HT1080 (cell line): Measurements from ENCODE around the gene MEDAG. TPM values are rescaled to one million over a fixed set of nuclear protein-coding genes. Genes with fewer than 3 reads are reported as not detected.

Experiments
- DNase-seq: peaks from one replicate; pipeline ENCODE4 v3.0.0-alpha.2; 2015; ENCODE audit warnings: low read depth
- total RNA-seq: library from RNA; depleted of rRNA; stranded (reverse); fragments of >200 nt; shearing (Covaris generic); gene quantifications from 2 replicates; pipeline ENCODE4 v1.2.3, GENCODE V29; 2014

MEDAG gene
- total RNA-seq, 1 experiment from 2014 or later, result not detected

- DNase-seq, result no peak
Measured at GRCh38 chr13:30906411-30907051, 460 bp downstream of the MEDAG start.

DNA sequence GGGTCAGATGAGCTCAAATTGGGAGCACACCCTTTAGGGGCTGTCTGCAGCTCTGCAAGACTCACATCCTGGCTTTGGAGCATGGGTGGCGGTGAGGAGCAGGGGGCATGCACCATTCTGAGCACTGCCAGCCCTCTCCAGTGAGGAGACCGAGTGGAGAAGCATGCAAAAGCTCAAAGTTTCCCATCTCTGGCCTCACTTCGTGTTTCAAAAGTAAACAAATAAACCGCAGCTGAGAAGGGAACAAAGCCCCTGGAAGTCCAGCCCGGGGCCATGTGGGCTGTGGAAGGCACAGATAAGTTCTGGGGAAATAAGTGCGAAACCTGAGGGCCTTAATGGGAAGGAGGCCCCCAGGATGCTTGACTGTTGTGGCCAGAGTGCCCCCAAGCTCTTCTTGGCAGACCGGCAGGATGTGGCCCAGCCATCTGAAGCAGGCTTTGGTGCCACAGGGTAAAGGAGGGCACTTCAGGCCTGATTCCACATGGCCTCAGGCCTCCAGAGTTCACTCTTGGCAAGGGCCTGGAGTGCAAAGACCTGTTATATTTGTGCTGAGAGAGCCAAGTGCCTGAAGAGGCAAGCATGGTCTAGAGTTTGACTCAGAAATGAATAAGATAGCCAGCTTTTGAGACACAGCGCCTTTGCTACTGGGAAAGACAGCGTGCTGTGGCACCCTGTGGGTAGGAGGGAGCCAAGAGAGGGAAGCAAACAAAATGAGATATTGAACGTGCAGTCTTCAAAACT is 1.2 kb downstream of the MEDAG start:
- DNase-seq, result no peak

- DNase-seq, result no peak
Measured at GRCh38 chr13:30908416-30908980, 2.4 kb downstream of the MEDAG start.

- no peak for DNase-seq
Measured at GRCh38 chr13:30910676-30911075, 4.6 kb downstream of the MEDAG start.

DNA sequence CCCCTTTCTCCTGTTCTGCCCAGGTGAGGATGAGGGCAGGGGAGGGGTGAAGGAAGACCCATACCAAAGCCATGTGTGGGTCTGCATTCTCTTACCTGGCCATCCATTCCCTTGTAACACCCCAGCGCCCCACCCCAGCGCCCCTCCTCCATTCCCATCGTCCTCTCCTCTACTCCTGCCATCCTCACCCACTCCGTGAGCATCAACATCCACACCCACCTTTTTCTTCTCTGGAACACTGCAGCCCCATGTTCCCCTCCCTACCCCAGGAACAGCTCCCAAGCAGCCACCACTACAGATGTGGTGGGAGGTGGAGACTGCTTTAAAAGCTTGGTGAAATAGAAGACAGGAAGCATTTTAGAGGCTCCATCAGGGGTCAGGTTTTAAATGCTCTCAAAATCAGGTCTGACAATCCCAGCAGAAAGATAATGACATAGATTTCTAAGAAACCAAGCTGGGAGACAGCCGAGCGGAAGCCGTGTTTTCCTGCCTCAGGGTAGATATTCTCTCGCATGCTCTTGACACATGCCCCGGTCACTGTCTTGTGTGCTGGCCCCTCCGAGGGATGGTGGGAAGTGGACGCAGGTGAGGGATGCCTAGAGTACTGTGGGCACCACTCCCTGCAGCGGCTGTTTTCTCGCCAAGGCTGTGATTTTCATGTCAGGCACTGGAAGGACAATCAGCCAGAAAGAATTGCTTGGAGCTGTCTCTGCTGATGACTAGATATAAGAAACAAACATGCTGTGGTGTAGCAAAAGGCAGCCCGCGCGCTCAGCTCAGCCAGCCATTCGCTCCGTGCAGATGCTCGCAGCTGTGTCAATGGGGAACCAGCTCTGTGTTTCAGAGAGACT is 9.8 kb downstream of the MEDAG start:
- DNase-seq, result no peak

GRCh38 chr13:30916991-30917390 is 10.9 kb downstream of the MEDAG start:
- no peak for DNase-seq

GRCh38 chr13:30918662-30919405 is 12.8 kb downstream of the MEDAG start:
- DNase-seq, result no peak

- DNase-seq, result no peak
Measured at GRCh38 chr13:30920162-30920909, 14.3 kb downstream of the MEDAG start.

- DNase-seq, result no peak
Measured at GRCh38 chr13:30923418-30923817, 17.3 kb downstream of the MEDAG start.

DNA sequence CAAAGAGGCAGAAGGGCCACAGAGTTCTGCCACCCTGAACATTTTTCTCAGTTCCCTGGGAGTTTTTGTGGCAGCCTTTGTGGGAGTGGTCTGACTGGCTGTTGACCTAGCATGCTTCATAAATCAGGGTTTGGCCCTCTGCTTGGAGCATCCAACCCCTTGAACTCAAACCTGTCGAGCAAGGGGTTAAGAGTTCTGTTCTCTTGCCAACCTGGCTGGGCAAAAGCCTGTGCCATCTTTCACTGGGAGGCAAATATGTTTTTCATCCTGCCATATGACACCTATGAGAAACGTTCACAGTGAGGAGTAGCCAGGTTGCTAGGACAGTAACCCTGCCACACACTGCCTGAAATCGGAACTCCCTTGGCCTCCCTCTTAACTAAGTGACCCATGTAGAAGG is 18.6 kb downstream of the MEDAG start:
- no peak for DNase-seq

- DNase-seq, result no peak
Measured at GRCh38 chr13:30925429-30925828, 19.4 kb downstream of the MEDAG start.

- no peak for DNase-seq
Measured at GRCh38 chr13:30926781-30927180, 20.7 kb downstream of the MEDAG start.

DNA sequence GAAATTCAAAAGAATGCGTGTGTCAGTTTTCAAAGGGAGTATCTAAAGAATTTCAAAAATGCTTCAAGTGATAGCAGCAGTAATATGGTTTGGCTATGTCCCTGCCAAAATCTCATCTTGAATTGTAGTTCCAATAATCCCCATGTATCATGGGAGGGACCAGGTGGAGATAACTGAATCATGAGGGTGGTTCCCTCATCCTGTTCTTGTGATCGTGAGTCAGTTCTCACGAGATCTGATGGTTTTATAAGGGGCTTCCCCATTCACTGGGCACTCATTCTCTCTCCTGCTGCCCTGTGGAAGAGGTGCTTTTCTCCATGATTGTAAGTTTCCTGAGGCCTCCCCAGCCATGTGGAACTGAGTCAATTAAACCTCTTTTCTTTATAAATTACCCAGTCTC is 21.1 kb downstream of the MEDAG start:
- peak; percentile 45 for DNase-seq

- DNase-seq, result no peak
Measured at GRCh38 chr13:30927595-30927994, 21.5 kb downstream of the MEDAG start.

- no peak for DNase-seq
Measured at GRCh38 chr13:30928978-30929377, 22.9 kb downstream of the MEDAG start.

DNA sequence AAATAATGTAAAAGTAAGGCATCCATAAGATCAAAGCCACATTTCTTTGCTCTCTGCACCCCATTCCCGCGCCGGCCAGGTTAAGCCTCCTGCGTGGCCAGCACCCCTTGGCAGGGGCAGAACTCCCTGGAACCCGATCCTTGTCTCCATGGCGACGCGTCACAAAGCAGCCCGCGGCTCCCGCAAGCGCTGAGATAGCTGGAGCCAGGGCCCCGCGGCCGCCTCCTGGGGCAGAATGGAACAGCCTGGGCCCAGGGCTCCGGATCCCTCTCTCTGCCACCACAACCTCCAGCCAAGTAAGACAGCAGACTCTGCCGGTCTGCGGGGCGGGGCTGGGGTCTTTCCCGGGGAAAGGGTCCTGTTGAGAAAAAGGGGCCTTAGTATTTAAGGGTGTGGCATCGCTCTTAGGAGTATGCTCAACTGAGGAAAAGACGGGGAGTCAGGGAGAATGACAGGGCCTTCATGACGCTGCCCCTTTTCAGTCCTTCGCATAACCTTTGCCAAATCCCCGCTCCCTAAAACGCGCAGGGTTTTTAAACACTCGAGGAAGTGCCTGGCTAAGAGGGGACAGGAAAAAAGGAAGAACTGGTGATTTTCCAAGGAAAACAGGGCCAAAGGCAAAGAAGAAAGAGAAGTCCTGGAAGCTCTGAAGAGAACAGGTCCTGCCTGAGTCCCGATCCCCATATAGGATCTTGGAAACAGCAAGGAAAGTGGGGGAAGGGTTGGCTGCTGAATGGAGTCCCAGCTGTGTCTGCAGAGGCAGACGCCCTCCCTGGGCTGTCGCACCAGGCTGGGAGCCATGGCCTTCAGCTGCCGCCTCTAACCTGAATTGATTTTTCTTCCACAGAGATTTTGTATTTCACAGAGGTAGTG is 26.6 kb downstream of the MEDAG start, which contains the start of gene TEX26:
TSS of gene TEX26 (plus strand) at position 176 of the 873 bp plus-strand sequence. CDS start at position 236, 60 bp downstream.
- DNase-seq, result no peak

DNA sequence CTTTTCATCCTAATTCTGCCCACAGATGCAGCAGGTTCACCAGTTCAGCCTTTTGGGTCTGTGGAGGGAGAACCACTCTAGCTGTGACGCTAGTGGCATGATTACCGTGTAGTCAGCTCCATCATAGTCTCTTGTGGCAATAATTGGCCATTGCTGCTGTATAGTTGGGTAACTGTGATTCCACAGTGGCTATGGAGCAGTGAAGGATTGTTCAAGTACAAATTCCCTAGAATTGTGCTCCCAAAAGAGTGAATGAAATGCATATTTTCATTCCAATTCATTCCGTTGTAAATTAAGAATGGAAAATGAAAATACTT is 27.2 kb downstream of the MEDAG start:
- no peak for DNase-seq

DNA sequence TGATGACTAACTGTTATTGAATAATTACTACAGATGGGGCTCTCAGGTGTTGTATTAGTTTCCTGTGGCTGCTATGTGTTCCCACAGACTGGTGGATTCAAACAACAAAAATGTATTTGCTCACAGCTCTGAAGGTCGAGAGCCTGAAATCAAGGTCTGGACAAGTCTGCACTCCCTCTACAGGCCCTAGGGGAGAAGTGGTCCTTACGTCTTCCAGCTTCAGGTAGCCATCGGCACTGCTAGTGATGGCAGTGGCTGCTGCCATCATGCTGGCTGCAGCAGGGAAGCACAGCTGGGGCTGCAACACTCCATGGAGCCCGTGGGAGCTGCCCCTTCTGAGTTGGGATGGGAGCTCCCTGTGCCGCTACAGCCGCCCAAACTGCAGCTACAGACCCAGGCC is 28.3 kb downstream of the MEDAG start:
- peak; percentile 21 for DNase-seq

GRCh38 chr13:30934803-30935202 is 28.7 kb downstream of the MEDAG start:
- no peak for DNase-seq
